HG02938 (cell line): Measurements from ENCODE around the gene ERC2.

ENCODE experiments used
- ATAC-seq: cut with Tn5 transposase; IDR thresholded peaks from one replicate; pipeline ENCODE4 v1.9.1; 2021; ENCODE audit warnings: mild to moderate bottlenecking, moderate library complexity; ENCODE audit not compliant: unreplicated experiment

ERC2 gene

DNA sequence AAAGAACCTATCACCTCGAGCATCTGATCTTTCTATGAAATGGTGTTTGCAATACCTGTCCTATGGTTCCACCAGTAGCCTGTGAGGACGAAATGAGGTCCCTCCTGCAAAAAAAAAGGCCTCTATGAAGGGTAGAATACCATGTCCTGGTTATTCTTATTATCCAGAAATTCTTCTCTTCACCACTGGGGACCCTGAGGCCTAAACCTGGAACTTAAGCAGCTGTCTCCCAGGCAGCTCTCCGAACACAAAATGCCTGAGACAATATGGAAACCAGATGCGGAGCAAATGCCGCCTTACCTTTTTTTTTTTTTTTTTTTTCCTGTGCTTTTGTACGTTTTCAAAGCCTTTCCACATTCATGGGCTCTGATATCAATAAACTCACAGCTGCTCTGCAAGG is 919.1 kb downstream of the ERC2 start:
- no peak for ATAC-seq

DNA sequence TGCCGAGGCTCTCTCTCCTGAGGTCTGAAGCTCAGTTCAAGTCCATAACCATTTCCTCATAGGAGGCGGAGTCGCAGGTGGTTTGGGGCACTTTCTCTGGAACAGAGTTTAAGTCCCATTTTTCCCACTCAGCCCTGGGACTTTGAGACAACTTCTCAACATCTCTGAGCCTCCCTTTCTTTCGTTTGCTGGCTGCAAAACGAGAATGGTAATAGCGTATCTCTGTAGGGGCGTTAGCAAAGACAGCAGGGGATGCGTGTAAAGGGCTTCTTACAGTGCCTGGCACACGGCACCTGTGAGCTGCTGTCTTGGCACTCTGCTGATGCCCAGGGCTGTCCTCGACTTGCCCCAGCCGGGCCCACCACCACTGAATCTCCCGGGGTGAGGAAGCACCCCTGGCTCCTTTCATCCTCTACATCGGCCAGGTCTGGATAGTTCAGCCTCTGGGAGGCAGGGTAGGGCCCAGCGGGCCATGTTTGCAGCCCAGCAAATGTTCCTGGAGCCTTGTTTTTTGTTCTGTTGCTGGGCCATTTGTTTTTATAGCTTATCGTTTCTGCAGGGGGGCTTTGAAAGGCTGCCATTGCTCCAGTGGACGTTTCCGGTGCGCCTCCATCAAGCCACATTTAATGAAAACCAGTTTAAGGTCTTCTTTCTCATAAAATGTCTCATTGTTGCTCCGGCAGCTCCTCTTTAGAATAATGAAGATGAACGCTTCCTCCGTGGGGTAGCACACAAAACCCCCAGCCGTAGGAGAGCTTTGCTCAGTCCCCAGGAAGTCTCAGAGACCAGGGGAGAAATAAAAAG is 921.2 kb downstream of the ERC2 start:
- no peak for ATAC-seq

DNA sequence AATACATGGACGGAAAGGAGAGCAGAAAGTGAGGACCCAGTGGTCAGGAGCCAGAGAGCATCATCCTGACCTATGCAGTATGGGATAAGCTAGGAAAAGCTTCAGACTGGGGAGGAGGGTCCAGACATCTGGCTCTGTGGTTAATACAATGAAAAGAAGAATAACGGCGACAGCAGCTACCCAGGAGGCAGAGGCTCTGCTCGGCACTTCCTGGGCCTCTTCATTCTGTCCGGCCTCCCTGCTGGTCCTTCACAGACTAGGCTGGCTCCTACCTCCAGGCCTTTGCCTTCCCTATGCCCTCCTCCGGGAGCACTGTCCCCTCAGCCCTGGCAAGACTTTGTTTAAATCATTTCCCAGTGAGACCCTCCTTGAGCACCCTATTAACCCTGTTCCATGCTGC is 922.3 kb downstream of the ERC2 start:
- no peak for ATAC-seq

DNA sequence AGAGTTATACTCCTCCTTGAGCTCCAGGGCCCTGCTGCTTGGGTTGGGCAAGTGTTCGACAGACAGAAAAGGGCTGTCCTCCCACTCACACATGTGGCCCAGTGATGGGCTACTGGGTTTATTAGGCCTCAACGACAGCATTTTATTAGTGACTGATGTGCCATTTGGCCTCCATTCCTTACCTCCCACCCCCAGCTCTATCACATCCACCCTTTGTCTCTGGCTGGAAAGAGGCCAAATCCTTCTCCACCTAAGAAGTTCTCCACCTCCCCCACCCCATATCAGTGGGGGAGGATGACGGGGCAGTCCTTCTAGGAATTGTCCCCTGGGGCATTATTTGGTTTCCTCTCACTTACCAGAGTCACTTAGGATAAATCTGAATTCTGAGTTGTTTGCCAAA is 924.0 kb downstream of the ERC2 start:
- ATAC-seq, result no peak

DNA sequence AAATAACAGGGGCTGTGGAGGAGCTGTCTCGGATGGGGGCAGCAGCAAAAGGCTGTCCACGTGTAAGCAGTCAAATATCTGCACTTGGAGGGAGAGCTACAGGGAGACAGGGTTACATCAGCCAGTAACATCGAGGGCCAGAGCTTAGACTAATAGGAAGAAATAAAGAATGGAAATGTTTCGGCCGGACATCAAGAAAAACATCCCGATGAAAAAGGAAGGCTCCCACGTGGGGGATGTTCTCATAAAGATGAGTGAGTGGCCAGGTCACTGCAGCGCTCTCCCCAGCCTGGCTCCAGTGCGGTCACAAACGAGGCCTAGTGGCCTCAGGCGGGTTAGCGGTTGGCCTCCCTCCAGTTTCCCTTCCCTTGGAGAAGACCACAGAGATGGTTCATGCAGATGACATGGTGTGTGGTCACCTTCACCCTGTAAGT is 925.1 kb downstream of the ERC2 start:
- no peak for ATAC-seq

DNA sequence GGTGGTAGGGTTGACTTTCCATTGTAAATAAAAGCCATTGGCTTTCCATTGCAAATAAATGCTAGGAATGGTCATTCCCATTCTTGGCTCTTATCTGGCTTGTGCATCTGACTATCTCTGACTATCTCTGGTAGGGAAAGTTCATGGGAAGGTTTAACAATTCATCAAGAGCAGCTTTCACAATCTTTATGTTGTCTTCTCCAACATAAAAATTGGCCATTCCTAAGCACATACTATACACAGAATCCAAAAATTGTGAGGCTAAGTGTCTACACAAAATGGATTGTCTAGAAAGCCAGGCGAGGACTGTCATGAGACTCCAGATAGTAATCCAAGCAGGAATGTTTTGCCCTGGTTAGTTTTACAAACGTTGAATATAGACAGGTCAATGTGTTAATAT is 926.8 kb downstream of the ERC2 start:
- no peak for ATAC-seq

DNA sequence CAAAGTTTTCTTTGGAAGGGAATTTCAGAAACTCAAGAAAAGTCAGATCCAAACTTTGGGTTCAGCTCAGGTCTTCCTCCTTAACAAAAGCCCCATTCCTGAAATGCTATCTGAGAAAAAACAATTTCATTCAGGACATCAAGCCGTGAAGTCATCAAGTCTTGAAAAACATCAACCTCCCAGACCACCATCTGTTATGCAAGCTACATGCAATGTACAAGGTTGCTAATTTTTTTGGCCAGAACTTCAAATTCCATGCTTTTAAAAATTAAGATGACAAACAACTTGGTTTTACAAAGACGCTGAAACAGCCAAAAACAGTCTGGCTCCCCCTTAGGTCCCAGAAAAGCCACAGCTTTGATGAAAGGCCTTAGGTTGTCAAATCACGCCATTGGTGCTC is 927.3 kb downstream of the ERC2 start:
- no peak for ATAC-seq

DNA sequence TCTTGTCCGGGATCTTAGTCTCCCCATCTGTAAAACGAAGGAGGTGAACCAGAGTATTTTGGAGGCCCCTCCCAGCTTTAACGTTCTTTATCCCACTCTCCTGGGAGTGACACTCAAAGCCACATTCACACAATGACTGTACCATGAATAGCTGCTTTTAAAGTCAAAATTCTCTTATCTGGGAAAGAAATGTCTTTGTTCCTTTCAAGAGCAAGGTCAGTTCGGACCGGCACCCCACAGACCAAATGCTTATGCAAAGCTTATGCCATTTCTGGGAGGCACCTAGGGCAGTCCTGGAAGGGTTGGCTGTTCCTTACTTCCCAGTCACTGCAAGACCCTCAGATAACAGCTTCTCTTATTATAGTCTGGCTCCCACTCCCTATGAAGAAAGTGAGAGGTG is 927.7 kb downstream of the ERC2 start:
- no peak for ATAC-seq

DNA sequence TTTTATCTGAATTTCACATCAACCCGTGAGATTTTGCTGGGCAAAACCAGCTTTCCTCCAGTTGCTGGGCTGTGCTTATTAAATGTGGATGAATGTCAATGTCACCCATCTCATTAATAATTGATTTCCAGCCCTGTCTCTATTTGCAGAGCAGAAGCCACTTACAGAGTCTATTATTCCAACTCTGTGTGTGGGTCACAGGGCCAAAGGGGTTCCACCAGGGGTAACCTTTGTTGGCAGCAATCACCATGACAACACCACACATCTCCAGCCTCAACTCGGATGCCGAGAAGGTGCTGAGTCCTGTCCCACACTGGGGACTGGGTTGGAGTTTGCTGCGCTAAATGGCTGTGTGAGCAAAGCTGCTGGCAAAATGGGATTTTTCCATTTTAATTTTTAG is 930.1 kb downstream of the ERC2 start:
- no peak for ATAC-seq

DNA sequence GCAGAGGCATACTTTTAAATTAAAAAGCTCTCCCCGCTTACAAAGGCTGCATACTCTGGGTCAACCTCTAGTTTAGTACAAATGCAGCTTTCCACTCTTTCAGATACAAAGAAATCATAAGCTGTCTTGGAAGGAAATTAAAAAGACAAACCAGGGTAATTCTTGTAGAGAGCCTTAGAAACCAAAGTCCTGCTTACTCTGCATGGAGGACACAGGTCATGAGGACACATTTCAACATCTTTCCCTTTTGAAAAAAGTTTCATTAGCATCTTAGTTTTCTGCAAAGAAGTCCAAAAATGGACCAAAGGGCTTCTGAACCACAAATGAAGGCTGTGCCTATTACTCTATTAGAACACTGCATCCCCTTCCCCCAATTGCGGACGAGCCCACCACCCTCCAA is 930.7 kb downstream of the ERC2 start:
- ATAC-seq, result no peak

DNA sequence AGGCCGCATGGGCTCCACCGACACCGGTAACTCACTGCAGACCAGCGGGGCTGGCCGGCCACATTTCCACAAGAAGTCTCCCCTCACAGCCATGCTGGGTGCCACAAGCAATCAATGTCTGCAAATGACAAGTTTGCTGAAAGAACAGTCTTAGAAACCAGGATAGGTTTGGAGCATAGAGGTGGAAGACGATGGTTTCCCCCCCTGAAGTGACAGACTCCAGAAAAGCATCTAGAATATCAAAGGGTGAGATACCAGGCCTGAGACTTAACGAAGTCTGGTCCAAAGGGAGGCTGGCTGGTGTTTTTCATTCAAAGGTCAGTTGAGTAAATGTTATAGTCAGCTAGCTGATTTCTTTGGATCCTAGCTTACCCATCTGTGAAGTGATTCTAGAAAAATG is 931.1 kb downstream of the ERC2 start:
- no peak for ATAC-seq

DNA sequence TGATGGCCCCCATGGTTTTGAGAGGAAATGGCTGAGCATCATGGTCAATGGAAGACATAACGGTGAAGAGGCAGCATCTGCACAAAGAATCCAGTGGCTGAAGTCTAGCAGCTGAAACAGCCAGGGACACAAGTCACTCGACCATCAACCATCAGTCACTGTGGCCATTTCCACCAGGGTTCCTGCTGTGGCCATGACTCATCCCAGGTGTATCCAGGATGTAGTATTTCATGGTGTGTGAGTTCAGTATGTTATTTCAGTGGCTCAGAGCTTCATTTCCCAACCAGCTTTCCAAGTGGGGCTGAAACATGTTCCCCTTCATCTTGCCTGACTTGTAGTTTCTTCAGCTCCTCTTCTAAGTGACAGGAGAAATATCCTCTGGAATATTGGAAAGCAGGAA is 933.4 kb downstream of the ERC2 start:
- ATAC-seq, result no peak

DNA sequence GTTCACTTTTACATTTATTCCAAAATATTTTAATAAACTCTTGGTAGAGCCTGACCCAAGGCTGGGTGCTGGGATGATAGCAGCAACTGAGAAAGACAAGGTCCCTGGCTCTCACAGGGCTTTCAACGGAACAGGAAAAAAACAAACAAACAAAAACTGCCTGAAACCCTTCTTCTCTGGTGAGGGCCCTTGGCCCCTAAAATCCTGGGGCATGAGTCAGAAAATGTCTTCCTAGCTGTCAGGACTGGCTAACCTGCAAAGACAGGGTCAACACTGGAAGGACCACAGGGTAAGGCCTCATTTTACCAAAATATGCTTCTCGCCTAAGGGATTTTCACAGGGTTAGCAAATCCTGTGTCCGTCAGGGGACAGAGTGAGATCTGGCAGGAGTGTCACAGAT is 935.5 kb downstream of the ERC2 start:
- ATAC-seq, result no peak

DNA sequence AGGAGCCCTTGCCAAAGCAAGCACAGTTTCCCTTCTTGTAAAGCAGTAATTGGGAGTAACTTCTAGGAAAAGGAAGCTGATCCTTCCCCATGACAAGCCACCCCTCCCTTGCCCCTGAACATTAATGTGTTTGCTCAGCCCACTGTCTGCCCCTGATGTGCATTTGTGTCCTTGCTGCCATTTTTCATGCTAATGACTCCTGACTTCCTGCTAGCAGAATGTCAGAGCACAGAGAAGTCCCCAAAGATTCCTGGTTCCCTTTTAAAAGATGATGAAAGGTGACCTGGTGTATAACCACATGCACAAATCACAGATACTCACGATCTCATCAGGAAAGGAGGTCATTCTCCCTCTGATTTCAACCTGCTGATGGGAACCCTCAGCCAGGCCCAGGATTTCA is 936.9 kb downstream of the ERC2 start:
- no peak for ATAC-seq

DNA sequence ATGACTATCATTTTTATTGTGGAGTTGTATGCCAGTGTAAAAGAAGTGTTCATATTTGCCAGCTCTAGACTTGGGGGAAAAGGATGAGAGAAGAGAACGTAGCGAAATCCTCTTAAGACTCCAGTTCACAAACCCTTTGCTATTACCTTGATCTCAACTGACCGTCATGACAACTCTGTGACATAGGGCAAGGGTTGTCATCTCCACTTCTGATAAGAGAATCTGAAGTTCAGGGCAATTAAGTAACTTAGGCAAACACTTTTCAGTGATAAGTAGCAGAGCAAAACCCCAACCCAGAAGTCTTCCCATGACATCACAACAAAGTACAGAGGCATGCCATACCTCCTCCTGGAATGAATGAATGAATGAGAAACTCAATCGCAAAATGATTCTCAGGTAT is 940.9 kb downstream of the ERC2 start:
- ATAC-seq, result no peak

DNA sequence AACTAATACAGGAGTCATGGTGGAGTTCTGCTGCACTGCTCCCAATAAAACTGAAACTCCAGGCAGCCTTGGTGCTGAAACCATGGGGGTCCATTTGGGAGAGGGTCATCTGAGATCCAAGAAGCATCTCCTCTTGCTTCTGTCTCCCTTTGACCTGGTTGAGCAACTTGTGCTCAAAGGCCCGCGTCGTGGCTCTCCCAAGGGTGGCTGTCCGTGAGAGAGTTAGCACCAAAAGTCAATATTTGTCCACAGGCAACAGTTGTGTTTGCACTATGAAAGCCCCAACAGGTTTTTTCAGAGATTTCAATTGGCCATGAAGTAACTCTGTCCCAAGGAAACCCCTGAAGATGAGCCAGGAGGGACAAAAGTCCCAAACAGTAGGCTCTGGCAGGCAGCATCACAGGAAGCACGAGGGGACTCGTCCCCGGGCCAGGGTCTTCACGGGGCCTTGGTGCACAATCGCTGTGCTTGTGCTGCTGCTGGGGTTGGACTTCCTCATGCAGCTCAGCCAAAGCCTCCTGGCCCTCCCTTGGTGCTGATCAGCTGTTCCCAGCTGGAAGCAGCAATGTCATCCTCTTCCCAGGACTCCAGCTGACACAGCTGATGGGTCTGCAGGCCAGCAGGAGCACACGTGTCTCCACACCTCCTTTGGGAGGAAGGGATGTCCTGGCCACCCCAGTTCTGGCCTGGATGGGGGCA is 941.8 kb downstream of the ERC2 start:
- ATAC-seq, result no peak

DNA sequence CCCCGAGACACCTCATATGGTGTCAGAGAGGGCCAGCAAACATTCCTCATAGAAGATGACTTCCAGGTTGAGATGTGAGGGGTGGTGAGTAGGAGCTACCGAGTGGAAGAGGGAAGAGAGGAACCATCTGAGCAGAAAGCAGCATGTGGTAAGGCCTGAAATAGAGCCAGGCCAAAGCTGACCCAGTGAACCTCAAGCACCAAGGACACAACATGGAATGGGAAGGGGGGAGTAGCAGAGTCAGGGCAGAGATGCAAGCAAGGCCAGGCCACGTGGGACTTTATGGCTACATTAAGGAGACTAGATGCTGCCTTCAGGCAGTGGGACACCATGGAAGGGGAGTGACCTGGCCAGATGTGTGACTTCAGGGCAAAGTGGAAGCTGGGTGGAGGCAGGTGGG is 942.8 kb downstream of the ERC2 start:
- ATAC-seq, result no peak

DNA sequence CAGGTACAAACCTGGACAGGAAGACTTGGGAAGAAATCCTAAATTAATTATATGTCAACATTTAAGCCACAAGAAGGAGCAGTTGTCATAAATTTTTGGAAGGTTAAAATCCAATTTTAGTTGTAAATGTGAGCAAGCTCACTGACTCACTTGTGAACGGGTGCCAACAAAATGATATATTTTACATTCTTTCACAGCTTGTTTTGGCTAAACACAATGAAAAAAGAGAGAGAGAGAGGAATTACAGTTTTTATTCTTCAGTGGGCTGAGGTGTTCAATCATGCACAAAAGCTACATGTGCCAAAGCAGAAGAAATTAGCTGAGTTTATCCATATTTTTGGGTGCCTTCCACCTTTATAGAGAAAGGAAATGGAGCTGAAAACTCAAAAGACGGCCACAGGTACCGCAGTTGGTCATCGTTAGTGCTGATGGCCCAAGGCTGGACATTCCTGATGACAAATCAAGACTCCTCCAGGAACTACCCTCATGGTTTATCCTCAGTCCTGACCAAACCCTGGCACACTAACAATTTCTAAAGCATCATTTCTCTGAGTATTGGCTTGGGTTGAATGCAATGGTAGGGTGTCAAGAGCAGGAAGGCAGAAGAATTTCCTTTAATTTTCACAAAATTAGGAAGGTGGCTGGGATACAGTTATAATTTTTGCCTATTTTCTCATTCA is 943.6 kb downstream of the ERC2 start:
- ATAC-seq, result no peak

DNA sequence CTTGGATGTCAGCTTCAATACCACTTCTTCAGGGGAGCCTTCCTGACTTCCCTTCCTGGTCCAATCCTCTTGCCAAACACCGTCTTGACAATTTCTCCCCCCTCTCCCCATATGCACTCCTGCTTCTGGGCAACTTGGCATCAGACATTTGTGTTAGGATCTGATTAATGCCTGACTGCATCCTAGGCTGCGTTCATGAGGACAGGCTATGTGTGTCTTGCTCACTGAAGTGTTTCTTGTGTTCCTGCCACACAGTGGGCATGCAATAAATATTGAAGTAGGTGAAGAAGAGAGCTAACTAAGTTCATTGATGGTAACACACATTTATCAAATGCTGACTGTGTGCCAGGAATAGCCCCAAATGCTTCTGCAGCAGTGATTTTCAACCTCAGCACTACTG is 944.8 kb downstream of the ERC2 start:
- no peak for ATAC-seq

DNA sequence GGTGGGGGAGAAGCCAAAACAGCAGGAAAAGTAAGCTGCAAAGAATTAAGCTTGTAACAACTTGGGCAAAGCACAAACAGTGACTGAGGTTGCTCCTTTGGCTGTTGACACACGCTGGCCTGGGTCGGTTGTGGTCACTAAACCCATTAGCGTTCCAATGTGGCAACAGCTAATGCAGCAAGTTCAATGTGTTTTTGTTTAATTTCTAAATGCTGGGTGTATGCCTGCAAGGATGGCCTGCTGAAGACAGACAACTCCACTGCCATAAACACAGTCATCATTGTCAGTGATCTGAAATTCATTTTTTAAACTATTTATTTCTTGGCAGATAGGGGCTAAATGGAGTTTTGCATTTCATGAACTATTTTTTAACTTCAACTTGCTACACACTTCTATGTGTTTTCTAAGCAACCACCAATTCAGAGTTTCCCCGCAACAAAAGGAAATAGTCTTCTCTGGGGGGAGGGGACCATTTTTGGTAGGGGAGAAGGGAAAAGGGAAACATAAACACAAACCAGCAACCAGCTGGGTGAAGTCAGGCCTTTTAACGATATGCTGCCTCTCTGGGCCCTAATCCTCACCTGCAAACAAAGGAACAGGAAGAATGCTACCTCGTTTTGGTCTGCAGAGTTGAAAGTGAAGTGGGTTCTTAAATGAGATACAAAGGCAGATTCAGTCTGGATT is 946.4 kb downstream of the ERC2 start:
- no peak for ATAC-seq

DNA sequence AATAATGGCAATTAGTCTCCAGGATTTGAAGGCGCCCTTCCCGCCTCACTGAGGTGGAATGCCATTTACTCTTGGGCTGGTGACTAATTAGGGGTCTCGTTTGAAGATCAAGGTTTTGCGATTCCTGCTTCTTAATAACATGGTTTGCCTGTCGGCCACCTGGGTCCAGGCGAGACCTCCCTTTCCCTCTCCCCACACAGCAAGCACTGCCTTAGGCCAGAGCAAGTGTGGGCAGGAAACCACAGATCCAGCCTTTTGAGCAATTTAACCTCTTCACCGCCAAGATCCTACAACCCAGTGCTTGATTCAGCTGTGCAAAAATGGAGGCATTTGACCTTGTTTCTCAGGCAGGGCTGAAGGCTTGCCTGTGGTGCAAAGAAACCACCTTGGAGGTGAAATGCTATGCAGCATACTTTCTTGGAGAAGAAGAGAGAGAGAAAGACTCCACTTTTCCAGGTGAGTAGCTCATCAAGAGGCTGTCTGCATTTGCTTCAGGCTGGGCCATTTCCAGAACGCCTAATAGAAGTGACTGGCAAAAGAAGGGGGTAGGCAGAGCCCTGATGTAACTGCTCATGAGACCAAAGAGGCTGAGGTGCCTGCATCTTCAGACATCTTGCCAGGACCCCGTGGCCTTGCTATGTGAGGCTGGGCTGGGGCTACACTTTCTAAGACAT is 947.1 kb downstream of the ERC2 start:
- no peak for ATAC-seq
